ENCODE measurements around the gene CELF2.

CELF2 gene

GRCh38 chr10:11328264-11329061 is 310.8 kb downstream of the CELF2 start:
- no peaks in the 10 kb centered on the region for H3K9me3 ChIP-seq (ENCODE audit: insufficient read depth, low read length)
- no peaks in the 10 kb centered on the region for H3K36me3 ChIP-seq (ENCODE audit: low read length)
- no peak overlapping the region for H3K4me3 ChIP-seq (ENCODE audit: insufficient read depth, low read length, poor library complexity, severe bottlenecking)
- H3F3A ChIP-seq (ENCODE audit: insufficient read depth) = no peaks in the 10 kb centered on the region
- H3K27me3 ChIP-seq (ENCODE audit: low read length) = no peaks in the 10 kb centered on the region
- no peak for TF ChIP-seq EZH2phosphoT487 (conservative IDR thresholded peaks at IDR 0.05; ENCODE audit: low read length)
- TF ChIP-seq CTCF (IDR thresholded peaks at IDR 0.05; ENCODE audit: insufficient read depth, low read length, poor library complexity, severe bottlenecking) = no peak
- no peak overlapping the region for H2AFZ ChIP-seq (ENCODE audit: low read depth, low read length, severe bottlenecking)
- H3K9me2 ChIP-seq (replicated peaks; ENCODE audit: insufficient read depth, low read length) = no peaks in the 10 kb centered on the region
- no peak overlapping the region for H3K9ac ChIP-seq (ENCODE audit: low read length)
- no peak overlapping the region for H3K4me2 ChIP-seq (ENCODE audit: low read depth, low read length, poor library complexity, severe bottlenecking)
- H3K79me2 ChIP-seq (ENCODE audit: insufficient read depth, low read length) = no peaks in the 10 kb centered on the region
- no peak overlapping the region for H3K27ac ChIP-seq (ENCODE audit: low read depth, low read length)
- no peaks in the 10 kb centered on the region for H4K20me1 ChIP-seq (ENCODE audit: low read depth, low read length)

- no peaks in the 10 kb centered on the region for H3K36me3 ChIP-seq (ENCODE audit: low read length)
- no peaks in the 10 kb centered on the region for H3K9me2 ChIP-seq (replicated peaks; ENCODE audit: insufficient read depth, low read length)
- no peak overlapping the region for H3K4me3 ChIP-seq (ENCODE audit: insufficient read depth, low read length, poor library complexity, severe bottlenecking)
- H3K79me2 ChIP-seq (ENCODE audit: insufficient read depth, low read length) = no peaks in the 10 kb centered on the region
- no peaks in the 10 kb centered on the region for H3F3A ChIP-seq (ENCODE audit: insufficient read depth)
- H3K9ac ChIP-seq (ENCODE audit: low read length) = no peak overlapping the region
- no peak for TF ChIP-seq CTCF (IDR thresholded peaks at IDR 0.05; ENCODE audit: insufficient read depth, low read length, poor library complexity, severe bottlenecking)
- no peak for TF ChIP-seq EZH2phosphoT487 (conservative IDR thresholded peaks at IDR 0.05; ENCODE audit: low read length)
- no peak overlapping the region for H3K27ac ChIP-seq (ENCODE audit: low read depth, low read length)
- H2AFZ ChIP-seq (ENCODE audit: low read depth, low read length, severe bottlenecking) = no peak overlapping the region
- H4K20me1 ChIP-seq (ENCODE audit: low read depth, low read length) = no peaks in the 10 kb centered on the region
- no peaks in the 10 kb centered on the region for H3K9me3 ChIP-seq (ENCODE audit: insufficient read depth, low read length)
- no peak overlapping the region for H3K4me2 ChIP-seq (ENCODE audit: low read depth, low read length, poor library complexity, severe bottlenecking)
- H3K27me3 ChIP-seq (ENCODE audit: low read length) = no peaks in the 10 kb centered on the region
Observed at GRCh38 chr10:11329062-11329673, 311.5 kb downstream of the CELF2 start.

GRCh38 chr10:11330383-11331045 is 312.8 kb downstream of the CELF2 start:
- TF ChIP-seq CTCF (IDR thresholded peaks at IDR 0.05; ENCODE audit: insufficient read depth, low read length, poor library complexity, severe bottlenecking) (no peak), EZH2phosphoT487 (conservative IDR thresholded peaks at IDR 0.05; ENCODE audit: low read length) (no peak)
- Histone ChIP-seq H3K9ac (ENCODE audit: low read length) (no peak overlapping the region), H3F3A (ENCODE audit: insufficient read depth) (no peaks in the 10 kb centered on the region), H4K20me1 (ENCODE audit: low read depth, low read length) (no peaks in the 10 kb centered on the region), H3K9me3 (ENCODE audit: insufficient read depth, low read length) (no peaks in the 10 kb centered on the region), H3K9me2 (replicated peaks; ENCODE audit: insufficient read depth, low read length) (no peaks in the 10 kb centered on the region), H3K36me3 (ENCODE audit: low read length) (no peaks in the 10 kb centered on the region), H3K79me2 (ENCODE audit: insufficient read depth, low read length) (no peaks in the 10 kb centered on the region), H2AFZ (ENCODE audit: low read depth, low read length, severe bottlenecking) (no peak overlapping the region), H3K27me3 (ENCODE audit: low read length) (no peaks in the 10 kb centered on the region), H3K27ac (ENCODE audit: low read depth, low read length) (no peak overlapping the region), H3K4me2 (ENCODE audit: low read depth, low read length, poor library complexity, severe bottlenecking) (no peak overlapping the region), H3K4me3 (ENCODE audit: insufficient read depth, low read length, poor library complexity, severe bottlenecking) (no peak overlapping the region)

Data from SU-DHL-6 (cell line).